Progenitor cell of endocrine pancreas (in vitro differentiated cells): ENCODE data around the gene IL20. TPM values are rescaled to one million over a fixed set of nuclear protein-coding genes. Genes with fewer than 3 reads are reported as not detected.

Experiments
- DNase-seq: peaks from one replicate; pipeline ENCODE4 v3.0.0; 2021; ENCODE audit warnings: low spot score; ENCODE audit not compliant: unreplicated experiment
- H3K27ac Mint-ChIP-seq: 2 replicates; pipeline ENCODE4 v1.8.0; 2021; ENCODE audit warnings: mild to moderate bottlenecking, moderate library complexity, mixed read lengths
- H3K27me3 Mint-ChIP-seq: 2 replicates; pipeline ENCODE4 v1.8.0; 2021; ENCODE audit warnings: mixed read lengths
- H3K36me3 Mint-ChIP-seq: 2 replicates; pipeline ENCODE4 v1.8.0; 2022; ENCODE audit warnings: mixed read lengths; ENCODE audit not compliant: insufficient read depth
- H3K4me1 Mint-ChIP-seq: 2 replicates; pipeline ENCODE4 v1.8.0; 2021; ENCODE audit warnings: low read depth, mixed read lengths
- H3K4me3 Mint-ChIP-seq: 2 replicates; pipeline ENCODE4 v1.8.0; 2021; ENCODE audit warnings: low read depth, mild to moderate bottlenecking, moderate library complexity, mixed read lengths
- H3K9me3 Mint-ChIP-seq: 2 replicates; pipeline ENCODE4 v1.8.0; 2021; ENCODE audit warnings: low read depth, mixed read lengths
- CTCF ChIP-seq: fragments of 200-600 bp; sonication (generic); IDR thresholded peaks from one replicate; pipeline ENCODE4 v1.5.0; 2021; ENCODE audit warnings: antibody characterized with exemption, mild to moderate bottlenecking; ENCODE audit not compliant: unreplicated experiment
- total RNA-seq: library from RNA; stranded (reverse); gene quantifications from 2 replicates; pipeline ENCODE4 v1.2.1, GENCODE V29; 2021

The IL20 gene
- total RNA-seq, 1 donor from 2014 or later = not detected

GRCh38 chr1:206896261-206896660 is 30.8 kb downstream of the IL20 start:
- H3K4me1 Mint-ChIP-seq = peaks cover 8% of the 10 kb centered on the region
- TF ChIP-seq CTCF = no peak
- H3K4me3 Mint-ChIP-seq = no peak overlapping the region
- no peak overlapping the region for H3K27ac Mint-ChIP-seq
- H3K27me3 Mint-ChIP-seq = peaks cover 40% of the 10 kb centered on the region
- no peaks in the 10 kb centered on the region for H3K9me3 Mint-ChIP-seq
- DNase-seq = no peak
- H3K36me3 Mint-ChIP-seq = no peaks in the 10 kb centered on the region

- Mint-ChIP-seq H3K36me3 (no peaks in the 10 kb centered on the region), H3K27ac (no peak within 1 kb of the TSS), H3K4me1 (peaks cover 8% of the 10 kb centered on the region), H3K9me3 (no peaks in the 10 kb centered on the region), H3K4me3 (no peak within 1 kb of the TSS), H3K27me3 (peaks cover 37% of the 10 kb centered on the region)
- no peak for DNase-seq
- TF ChIP-seq CTCF = no peak
Measured at GRCh38 chr1:206897175-206897574, 31.8 kb downstream of the IL20 start, which contains the start of gene IL24. Gene IL24 (plus strand): TSS chr1:206897443. CDS start chr1:206897833, 390 bp downstream.

- peaks cover 44% of the 10 kb centered on the region for H3K27me3 Mint-ChIP-seq
- no peaks in the 10 kb centered on the region for H3K9me3 Mint-ChIP-seq
- no peak for TF ChIP-seq CTCF
- DNase-seq = no peak
- no peak overlapping the region for H3K4me3 Mint-ChIP-seq
- no peaks in the 10 kb centered on the region for H3K36me3 Mint-ChIP-seq
- no peak overlapping the region for H3K27ac Mint-ChIP-seq
- H3K4me1 Mint-ChIP-seq = peaks cover 8% of the 10 kb centered on the region
Measured at GRCh38 chr1:206898089-206898914, 32.9 kb downstream of the IL20 start.

- no peak for DNase-seq
- Mint-ChIP-seq H3K27me3 (peaks cover 48% of the 10 kb centered on the region), H3K9me3 (no peaks in the 10 kb centered on the region), H3K36me3 (no peaks in the 10 kb centered on the region), H3K4me3 (no peak overlapping the region), H3K27ac (no peak overlapping the region), H3K4me1 (peaks cover 8% of the 10 kb centered on the region)
- TF ChIP-seq CTCF = no peak
Measured at GRCh38 chr1:206898915-206899431, 33.5 kb downstream of the IL20 start.

GRCh38 chr1:206899717-206900116 is 34.3 kb downstream of the IL20 start:
- no peak for DNase-seq
- H3K4me1 Mint-ChIP-seq = peaks cover 8% of the 10 kb centered on the region
- no peak for TF ChIP-seq CTCF
- H3K4me3 Mint-ChIP-seq = no peak overlapping the region
- no peak overlapping the region for H3K27ac Mint-ChIP-seq
- H3K9me3 Mint-ChIP-seq = no peaks in the 10 kb centered on the region
- peaks cover 50% of the 10 kb centered on the region for H3K27me3 Mint-ChIP-seq
- H3K36me3 Mint-ChIP-seq = no peaks in the 10 kb centered on the region
